ENCODE measurements around the gene DLST. TPM values are rescaled to one million over a fixed set of nuclear protein-coding genes. Genes with fewer than 3 reads are reported as not detected.

The DLST gene
- total RNA-seq, 1 experiment from 2014 or later, result 145 TPM

DNA sequence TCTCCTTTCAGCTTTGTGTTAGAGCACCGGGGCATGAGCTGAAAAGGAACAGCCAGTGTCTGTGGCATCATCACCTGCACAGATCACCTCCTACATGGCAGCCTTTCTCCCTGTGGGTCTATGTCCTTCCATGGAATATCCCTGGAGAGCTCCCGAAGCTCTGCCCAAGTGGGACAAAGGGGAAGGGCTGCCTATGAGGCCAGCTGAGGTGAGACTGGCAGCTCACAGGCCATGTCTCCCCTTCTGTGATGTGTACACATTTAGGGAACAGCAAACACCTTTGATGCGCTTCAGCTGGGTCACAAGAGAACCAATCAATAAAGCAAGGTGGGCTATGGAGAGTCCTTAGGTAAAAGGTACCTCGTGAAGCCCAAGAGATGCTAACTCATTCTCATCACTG lies 9.9 kb upstream of the DLST start:
- TF ChIP-seq EZH2 (IDR thresholded peaks at IDR 0.05; ENCODE audit: borderline replicate concordance, low read depth, low read length, poor library complexity, severe bottlenecking), result no peak
- TF ChIP-seq, protein P1, sequence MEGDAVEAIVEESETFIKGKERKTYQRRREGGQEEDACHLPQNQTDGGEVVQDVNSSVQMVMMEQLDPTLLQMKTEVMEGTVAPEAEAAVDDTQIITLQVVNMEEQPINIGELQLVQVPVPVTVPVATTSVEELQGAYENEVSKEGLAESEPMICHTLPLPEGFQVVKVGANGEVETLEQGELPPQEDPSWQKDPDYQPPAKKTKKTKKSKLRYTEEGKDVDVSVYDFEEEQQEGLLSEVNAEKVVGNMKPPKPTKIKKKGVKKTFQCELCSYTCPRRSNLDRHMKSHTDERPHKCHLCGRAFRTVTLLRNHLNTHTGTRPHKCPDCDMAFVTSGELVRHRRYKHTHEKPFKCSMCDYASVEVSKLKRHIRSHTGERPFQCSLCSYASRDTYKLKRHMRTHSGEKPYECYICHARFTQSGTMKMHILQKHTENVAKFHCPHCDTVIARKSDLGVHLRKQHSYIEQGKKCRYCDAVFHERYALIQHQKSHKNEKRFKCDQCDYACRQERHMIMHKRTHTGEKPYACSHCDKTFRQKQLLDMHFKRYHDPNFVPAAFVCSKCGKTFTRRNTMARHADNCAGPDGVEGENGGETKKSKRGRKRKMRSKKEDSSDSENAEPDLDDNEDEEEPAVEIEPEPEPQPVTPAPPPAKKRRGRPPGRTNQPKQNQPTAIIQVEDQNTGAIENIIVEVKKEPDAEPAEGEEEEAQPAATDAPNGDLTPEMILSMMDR (conservative IDR thresholded peaks at IDR 0.05; ENCODE audit: low read depth, low read length), result no peak
- Histone ChIP-seq H3K4me1 (ENCODE audit: insufficient read depth, low read length, poor library complexity, severe bottlenecking) (no peaks in the 10 kb centered on the region), H3K4me3 (ENCODE audit: low read depth, low read length, poor library complexity, severe bottlenecking) (no peak overlapping the region), H3K36me3 (ENCODE audit: insufficient read depth, low read length, poor library complexity, severe bottlenecking) (no peaks in the 10 kb centered on the region), H3K27me3 (replicated peaks; ENCODE audit: insufficient read depth, low read depth, low read length, poor library complexity) (no peaks in the 10 kb centered on the region), H3K9me3 (ENCODE audit: low read depth, low read length, poor library complexity, severe bottlenecking) (no peaks in the 10 kb centered on the region), H3K27ac (ENCODE audit: low read depth, low read length, poor library complexity, severe bottlenecking) (no peak overlapping the region)
- ChIA-PET CTCF (interaction anchor here (0.9 to 1.5 kb wide), 2 partner anchors 7 to 11 kb away, joined by 3 to 4 read pairs; no protein-coding TSS in a partner anchor), POLR2A (ENCODE audit: low non-redundant PET) (interaction anchor here (0.7 kb wide), 1 partner anchor 313 kb away, joined by 3 read pairs; no protein-coding TSS in a partner anchor)
- intact Hi-C loops (cut with micrococcal nuclease; ENCODE audit: unreplicated experiment), result no loop called here
- no TSS peak for BruUV-seq (replicated peaks)
- no peak for DNase-seq (ENCODE audit: low spot score)

DNA sequence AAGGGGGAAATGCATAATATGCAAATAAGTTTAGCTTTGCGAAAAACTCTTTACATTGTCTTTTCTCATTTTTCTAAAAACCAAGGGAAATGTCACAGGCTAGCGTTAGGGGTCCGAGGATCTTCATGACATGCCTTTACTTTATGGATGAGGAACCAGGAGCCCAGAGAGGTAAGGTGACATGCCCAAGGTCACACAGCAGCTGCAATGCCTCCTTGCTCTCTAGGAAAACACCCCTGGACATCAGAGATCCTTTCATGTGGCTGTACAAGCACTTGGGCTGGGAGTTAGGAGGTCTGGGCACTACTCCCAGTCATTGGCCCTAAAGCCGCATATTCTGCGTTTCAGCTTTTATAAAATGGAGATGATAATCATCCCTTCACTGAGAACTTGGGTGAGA lies 6.5 kb upstream of the DLST start:
- H3K36me3 ChIP-seq (ENCODE audit: insufficient read depth, low read length, poor library complexity, severe bottlenecking), result no peaks in the 10 kb centered on the region
- H3K4me1 ChIP-seq (ENCODE audit: insufficient read depth, low read length, poor library complexity, severe bottlenecking), result no peaks in the 10 kb centered on the region
- ChIA-PET CTCF (no interaction called here), POLR2A (ENCODE audit: low non-redundant PET) (no interaction called here)
- H3K4me3 ChIP-seq (ENCODE audit: low read depth, low read length, poor library complexity, severe bottlenecking), result no peak overlapping the region
- BruUV-seq (replicated peaks), result no TSS peak
- intact Hi-C loops (cut with micrococcal nuclease; ENCODE audit: unreplicated experiment), result no loop called here
- no peak for TF ChIP-seq EZH2 (IDR thresholded peaks at IDR 0.05; ENCODE audit: borderline replicate concordance, low read depth, low read length, poor library complexity, severe bottlenecking)
- TF ChIP-seq, protein P1 (conservative IDR thresholded peaks at IDR 0.05; ENCODE audit: low read depth, low read length), result no peak
- no peaks in the 10 kb centered on the region for H3K9me3 ChIP-seq (ENCODE audit: low read depth, low read length, poor library complexity, severe bottlenecking)
- no peak overlapping the region for H3K27ac ChIP-seq (ENCODE audit: low read depth, low read length, poor library complexity, severe bottlenecking)
- no peaks in the 10 kb centered on the region for H3K27me3 ChIP-seq (replicated peaks; ENCODE audit: insufficient read depth, low read depth, low read length, poor library complexity)
- DNase-seq (ENCODE audit: low spot score), result no peak

DNA sequence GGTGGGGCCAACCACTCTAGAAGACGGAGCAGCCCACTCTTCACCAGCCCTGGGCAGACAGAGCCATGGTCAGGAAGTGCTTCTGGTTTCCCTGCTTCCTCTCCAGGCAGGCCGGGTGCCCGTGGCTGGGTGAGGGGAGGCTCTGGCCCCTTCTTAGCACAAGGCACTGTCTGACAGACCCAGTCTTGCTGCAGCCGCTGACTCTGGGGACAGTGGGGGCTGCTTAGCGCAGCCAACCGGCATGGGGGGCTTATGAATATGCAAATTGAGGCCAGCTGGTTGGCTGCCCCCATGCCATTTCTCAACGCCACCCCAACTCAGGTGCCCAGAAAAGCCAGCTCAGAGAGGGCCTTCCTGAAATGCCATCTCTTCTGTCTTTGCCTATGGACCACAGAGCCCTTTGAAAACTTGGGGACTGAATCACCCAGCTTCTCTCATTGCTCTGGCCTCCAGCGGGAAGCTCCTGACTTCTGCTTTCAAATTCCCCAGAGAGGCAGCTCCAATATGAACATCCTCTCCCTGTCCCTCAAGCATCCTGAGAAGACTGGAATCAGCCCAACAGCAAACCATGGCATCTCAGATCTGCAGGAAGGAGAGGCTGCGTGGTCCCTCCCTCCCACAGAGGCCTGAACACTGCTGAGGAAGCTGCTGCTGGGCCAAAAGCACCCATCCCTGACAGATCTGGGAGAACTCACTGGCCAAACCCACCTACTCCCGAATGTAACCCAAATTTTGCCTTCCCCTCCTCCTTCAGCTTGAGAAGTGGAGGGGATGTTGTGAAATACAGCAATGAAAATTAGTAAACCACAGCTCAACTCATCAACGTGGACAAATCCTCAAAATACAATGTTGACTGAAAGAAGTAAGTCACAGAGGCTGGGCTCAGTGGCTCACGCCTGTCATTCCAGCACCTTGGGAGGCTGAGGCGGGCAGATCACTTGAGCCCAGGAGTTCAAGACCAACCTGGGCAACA lies 5.5 kb upstream of the DLST start, which contains the start of gene PROX2:
PROX2 (minus strand) TSS at position 205 of the 973 bp plus-strand sequence. CDS start 12,311 bp downstream, outside the sequence.
- H3K36me3 ChIP-seq (ENCODE audit: insufficient read depth, low read length, poor library complexity, severe bottlenecking), result no peaks in the 10 kb centered on the region
- no peak for TF ChIP-seq EZH2 (IDR thresholded peaks at IDR 0.05; ENCODE audit: borderline replicate concordance, low read depth, low read length, poor library complexity, severe bottlenecking)
- H3K27me3 ChIP-seq (replicated peaks; ENCODE audit: insufficient read depth, low read depth, low read length, poor library complexity), result no peaks in the 10 kb centered on the region
- ChIA-PET POLR2A (ENCODE audit: low non-redundant PET) (no interaction called here), CTCF (interaction anchor here (0.6 kb wide), 1 partner anchor 423 kb away, joined by 3 read pairs; no protein-coding TSS in a partner anchor)
- no TSS peak for BruUV-seq (replicated peaks)
- H3K9me3 ChIP-seq (ENCODE audit: low read depth, low read length, poor library complexity, severe bottlenecking), result no peaks in the 10 kb centered on the region
- peaks cover 4% of the 10 kb centered on the region for H3K4me1 ChIP-seq (ENCODE audit: insufficient read depth, low read length, poor library complexity, severe bottlenecking)
- intact Hi-C loops (cut with micrococcal nuclease; ENCODE audit: unreplicated experiment), result no loop called here
- DNase-seq (ENCODE audit: low spot score), result no peak
- H3K4me3 ChIP-seq (ENCODE audit: low read depth, low read length, poor library complexity, severe bottlenecking), result no peak within 1 kb of the TSS
- H3K27ac ChIP-seq (ENCODE audit: low read depth, low read length, poor library complexity, severe bottlenecking), result no peak within 1 kb of the TSS

Measured in A673 (cell line).